Liver (tissue), 3 donors: ENCODE measurements around the gene FOXO6.

Experiments
- ATF3 ChIP-seq: IDR thresholded peaks from 2 replicates; pipeline ENCODE4 v1.6.1; 2016; ENCODE audit warnings: antibody characterized with exemption
- CTCF ChIP-seq: fragments of 150-350 bp; IDR thresholded peaks from 2 replicates; pipeline ENCODE4 v1.5.1; 2017; ENCODE audit warnings: improper control_type of control experiment, low read depth, low read length; ENCODE audit not compliant: missing input control
- GABPA ChIP-seq, 2 donors: IDR thresholded peaks in 1 of 2; conservative IDR thresholded peaks in 1 of 2; 2 replicates each; pipeline ENCODE4 v1.6.1; 2016; ENCODE audit warnings: antibody characterized with exemption in 2 of 2, mild to moderate bottlenecking in 1 of 2, moderate library complexity in 1 of 2
- HNF4A ChIP-seq, 2 donors: conservative IDR thresholded peaks; 2 replicates each; pipeline ENCODE4 v1.6.1; 2016; ENCODE audit warnings: antibody characterized with exemption in 2 of 2, mild to moderate bottlenecking in 2 of 2
- JUND ChIP-seq, 2 donors: IDR thresholded peaks; 2 replicates each; pipeline ENCODE4 v1.6.1; 2016; ENCODE audit warnings: antibody characterized with exemption in 2 of 2
- MAX ChIP-seq: IDR thresholded peaks from 2 replicates; pipeline ENCODE4 v1.6.1; 2016; ENCODE audit warnings: antibody characterized with exemption
- NR2F2 ChIP-seq: IDR thresholded peaks from 2 replicates; pipeline ENCODE4 v1.6.1; 2016; ENCODE audit warnings: antibody characterized with exemption
- RAD21 ChIP-seq, 2 donors: IDR thresholded peaks; 2 replicates each; pipeline ENCODE4 v1.6.1; 2016; ENCODE audit warnings: antibody characterized with exemption in 2 of 2, mild to moderate bottlenecking in 2 of 2
- REST ChIP-seq: IDR thresholded peaks from 2 replicates; pipeline ENCODE4 v1.6.1; 2016; ENCODE audit warnings: antibody characterized with exemption, mild to moderate bottlenecking
- SP1 ChIP-seq: IDR thresholded peaks from 2 replicates; pipeline ENCODE4 v1.6.1; 2018; ENCODE audit warnings: antibody characterized with exemption, mild to moderate bottlenecking
- YY1 ChIP-seq: IDR thresholded peaks from 2 replicates; pipeline ENCODE4 v1.6.1; 2016; ENCODE audit warnings: antibody characterized with exemption, mild to moderate bottlenecking
- donor health status: healthy.
- donor health status: healthy.

GRCh38 chr1:41349361-41350054, 11.7 kb upstream of the FOXO6 start:
- TF ChIP-seq ATF3 (no peak), MAX (no peak), CTCF (no peak), GABPA (IDR thresholded peaks at IDR 0.05 in 1 of 2, conservative IDR thresholded peaks at IDR 0.05 in 1 of 2) (no peak), HNF4A (conservative IDR thresholded peaks at IDR 0.05) (no peak), RAD21 (IDR thresholded peaks at IDR 0.05) (no peak), JUND (IDR thresholded peaks at IDR 0.05) (no peak), REST (no peak), SP1 (no peak), YY1 (no peak), NR2F2 (no peak)
